GM12873 (cell line): ENCODE measurements around the gene KIRREL1.

Source experiments
- CTCF ChIP-seq: IDR thresholded peaks from 2 replicates; pipeline ENCODE4 v1.5.1; 2012; ENCODE audit warnings: low read depth, mild to moderate bottlenecking, moderate library complexity, low read length, control low read depth; ENCODE audit not compliant: insufficient read depth; ENCODE audit errors: missing control alignments

The KIRREL1 gene

GRCh38 chr1:158008630-158009029 is 15.2 kb downstream of the KIRREL1 start:
- TF ChIP-seq CTCF = no peak

GRCh38 chr1:158011714-158012113 is 18.3 kb downstream of the KIRREL1 start:
- TF ChIP-seq CTCF = no peak

- TF ChIP-seq CTCF = no peak
These were observed 20.6 kb downstream of the KIRREL1 start for GRCh38 chr1:158013840-158014730.

GRCh38 chr1:158014731-158015320 is 21.4 kb downstream of the KIRREL1 start:
- no peak for TF ChIP-seq CTCF

- no peak for TF ChIP-seq CTCF
These were observed 23.3 kb downstream of the KIRREL1 start for GRCh38 chr1:158016651-158017335.

- no peak for TF ChIP-seq CTCF
These were observed 24.6 kb downstream of the KIRREL1 start for GRCh38 chr1:158017800-158018595.
